Hepatocyte (in vitro differentiated cells): ENCODE results near the gene ZC3H12D. TPM values are rescaled to one million over a fixed set of nuclear protein-coding genes. Genes with fewer than 3 reads are reported as not detected.

Source experiments
- DNase-seq: peaks from one replicate; pipeline ENCODE4 v3.0.0-alpha.2; 2016; ENCODE audit warnings: low spot score
- H2AFZ ChIP-seq: fragments of 200-600 bp; sonication (generic); 2 replicates; pipeline ENCODE4 v1.6.0; 2016; ENCODE audit warnings: antibody characterized with exemption, mild to moderate bottlenecking
- H3K27ac ChIP-seq: fragments of 200-600 bp; sonication (generic); 2 replicates; pipeline ENCODE4 v1.5.1; 2016; ENCODE audit warnings: mild to moderate bottlenecking
- H3K27me3 ChIP-seq: fragments of 200-600 bp; sonication (generic); 2 replicates; pipeline ENCODE4 v1.6.1; 2016
- H3K36me3 ChIP-seq: fragments of 200-600 bp; sonication (generic); replicated peaks from 2 replicates; pipeline ENCODE4 v1.5.1; 2016; ENCODE audit warnings: low read depth; ENCODE audit not compliant: insufficient read depth
- H3K4me1 ChIP-seq: fragments of 200-600 bp; sonication (generic); 2 replicates; pipeline ENCODE4 v1.5.1; 2016; ENCODE audit warnings: mild to moderate bottlenecking, moderate library complexity; ENCODE audit not compliant: insufficient read depth
- H3K4me2 ChIP-seq: fragments of 200-600 bp; sonication (generic); 2 replicates; pipeline ENCODE4 v1.6.0; 2016
- H3K4me3 ChIP-seq: fragments of 200-600 bp; sonication (generic); 2 replicates; pipeline ENCODE4 v1.5.1; 2016; ENCODE audit warnings: mild to moderate bottlenecking
- H3K79me2 ChIP-seq: fragments of 200-600 bp; sonication (generic); 2 replicates; pipeline ENCODE4 v1.6.0; 2017; ENCODE audit warnings: mild to moderate bottlenecking
- H3K9me2 ChIP-seq: fragments of 200-600 bp; sonication (generic); replicated peaks from 2 replicates; pipeline ENCODE4 v1.6.0; 2017; ENCODE audit warnings: mild to moderate bottlenecking; ENCODE audit not compliant: insufficient read depth
- H3K9me3 ChIP-seq: fragments of 200-600 bp; sonication (generic); 2 replicates; pipeline ENCODE4 v1.5.1; 2016; ENCODE audit warnings: low read depth, mild to moderate bottlenecking
- H4K20me1 ChIP-seq: fragments of 200-600 bp; sonication (generic); 2 replicates; pipeline ENCODE4 v1.6.0; 2016; ENCODE audit warnings: mild to moderate bottlenecking; ENCODE audit not compliant: insufficient read depth, poor library complexity, severe bottlenecking
- EZH2 ChIP-seq: fragments of 200-600 bp; sonication (generic); IDR thresholded peaks from 2 replicates; pipeline ENCODE4 v1.6.1; 2016; ENCODE audit warnings: antibody characterized with exemption, mild to moderate bottlenecking, borderline replicate concordance
- EZH2phosphoT487 ChIP-seq: fragments of 200-600 bp; sonication (generic); IDR thresholded peaks from one replicate; pipeline ENCODE4 v1.6.1; 2018; ENCODE audit warnings: antibody characterized with exemption, mild to moderate bottlenecking, low read depth, moderate library complexity; ENCODE audit not compliant: unreplicated experiment, severe bottlenecking
- WGBS: methylation state at CpG from one replicate; pipeline ENCODE4 v1.1.6; 2016; ENCODE audit warnings: low lambda C conversion rate; ENCODE audit errors: missing lambda C conversion rate; 5-methylcytosine and 5-hydroxymethylcytosine counted together
- polyA plus RNA-seq: library from polyadenylated mRNA; unstranded; fragments of >200 nt; fragmentation: Nextera tagmentation; extraction: Ambion mirVana; gene quantifications from 2 replicates; pipeline ENCODE4 v1.2.1, GENCODE V29; 2016
- total RNA-seq: library from RNA; depleted of rRNA; stranded (reverse); fragments of >200 nt; gene quantifications from 2 replicates; pipeline ENCODE4 v1.2.3, GENCODE V29; 2014
- TF ChIP-seq, protein P1 (sequence below): fragments of 200-600 bp; sonication (generic); IDR thresholded peaks from 2 replicates; pipeline ENCODE4 v1.5.1; 2016; ENCODE audit warnings: antibody characterized with exemption, mild to moderate bottlenecking; ENCODE audit not compliant: poor library complexity

ZC3H12D gene
- total and polyA plus RNA-seq, 2 experiments from 2014 or later: 0.06 to 0.50 TPM

DNA sequence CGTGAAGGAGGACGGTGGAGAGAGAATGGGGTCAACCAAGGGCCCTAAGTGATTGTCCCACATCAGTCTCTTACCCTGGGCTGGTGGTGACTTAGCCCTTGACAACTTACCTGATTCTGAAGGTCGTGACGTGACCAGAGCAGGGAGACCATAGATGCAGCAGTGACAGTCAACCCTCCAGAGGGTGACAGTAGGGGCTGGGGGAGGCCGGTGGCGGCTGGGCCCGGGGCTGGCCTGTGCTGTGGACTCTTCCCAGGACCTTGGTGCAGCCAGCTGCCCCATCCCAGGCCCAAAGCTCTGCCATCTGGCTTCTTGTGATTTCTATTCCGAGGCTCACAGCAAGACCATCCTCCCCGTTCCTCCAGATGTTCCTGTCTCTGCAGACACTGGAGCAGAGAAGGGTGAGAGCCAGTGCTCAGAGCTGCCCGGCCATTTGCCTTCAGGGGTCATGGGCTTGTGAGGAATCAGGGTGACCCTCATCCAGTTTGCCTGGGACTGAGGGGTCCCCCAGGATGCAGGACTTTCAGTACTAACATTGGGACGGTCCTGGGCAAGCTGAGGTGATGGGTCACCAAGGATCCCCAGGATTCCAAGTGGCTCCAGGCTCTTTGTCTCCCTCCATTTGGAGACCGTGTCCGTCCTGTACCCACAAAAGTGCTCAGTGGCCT, 48.8 kb downstream of the ZC3H12D start:
- H3K36me3 ChIP-seq: no peaks in the 10 kb centered on the region
- H3K9me3 ChIP-seq: no peaks in the 10 kb centered on the region
- no peak overlapping the region for H3K27ac ChIP-seq
- H3K79me2 ChIP-seq: no peaks in the 10 kb centered on the region
- H3K4me3 ChIP-seq: no peak overlapping the region
- H3K27me3 ChIP-seq: no peaks in the 10 kb centered on the region
- no peak overlapping the region for H3K4me2 ChIP-seq
- H3K9me2 ChIP-seq: no peaks in the 10 kb centered on the region
- no peaks in the 10 kb centered on the region for H4K20me1 ChIP-seq
- H2AFZ ChIP-seq: no peak overlapping the region
- DNase-seq: no peak
- peaks cover 7% of the 10 kb centered on the region for H3K4me1 ChIP-seq
- 97% methylated on average over 12 of the region's 13 CpGs for WGBS
- no peak for TF ChIP-seq EZH2
- no peak for TF ChIP-seq EZH2phosphoT487
- TF ChIP-seq, protein P1, sequence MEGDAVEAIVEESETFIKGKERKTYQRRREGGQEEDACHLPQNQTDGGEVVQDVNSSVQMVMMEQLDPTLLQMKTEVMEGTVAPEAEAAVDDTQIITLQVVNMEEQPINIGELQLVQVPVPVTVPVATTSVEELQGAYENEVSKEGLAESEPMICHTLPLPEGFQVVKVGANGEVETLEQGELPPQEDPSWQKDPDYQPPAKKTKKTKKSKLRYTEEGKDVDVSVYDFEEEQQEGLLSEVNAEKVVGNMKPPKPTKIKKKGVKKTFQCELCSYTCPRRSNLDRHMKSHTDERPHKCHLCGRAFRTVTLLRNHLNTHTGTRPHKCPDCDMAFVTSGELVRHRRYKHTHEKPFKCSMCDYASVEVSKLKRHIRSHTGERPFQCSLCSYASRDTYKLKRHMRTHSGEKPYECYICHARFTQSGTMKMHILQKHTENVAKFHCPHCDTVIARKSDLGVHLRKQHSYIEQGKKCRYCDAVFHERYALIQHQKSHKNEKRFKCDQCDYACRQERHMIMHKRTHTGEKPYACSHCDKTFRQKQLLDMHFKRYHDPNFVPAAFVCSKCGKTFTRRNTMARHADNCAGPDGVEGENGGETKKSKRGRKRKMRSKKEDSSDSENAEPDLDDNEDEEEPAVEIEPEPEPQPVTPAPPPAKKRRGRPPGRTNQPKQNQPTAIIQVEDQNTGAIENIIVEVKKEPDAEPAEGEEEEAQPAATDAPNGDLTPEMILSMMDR: no peak

DNA sequence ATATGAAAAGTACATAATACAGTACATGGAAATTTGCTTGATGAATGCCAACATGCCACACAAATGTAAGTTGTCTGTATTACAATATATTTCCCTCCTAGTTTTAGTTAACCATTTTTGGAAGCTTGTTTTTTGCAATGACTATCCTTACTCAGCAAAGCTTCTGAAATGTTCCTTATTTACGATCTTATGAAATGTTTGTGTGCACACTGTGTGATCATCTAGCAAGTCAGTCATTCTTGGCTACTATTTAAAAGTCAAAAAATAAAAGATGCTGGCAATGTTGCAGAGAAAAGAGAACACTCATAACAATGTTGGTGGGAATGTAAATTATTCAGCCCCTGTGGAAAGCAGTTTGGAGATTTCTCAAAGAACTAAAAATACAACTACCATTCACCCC, 50.9 kb downstream of the ZC3H12D start:
- DNase-seq: no peak
- Histone ChIP-seq H3K27me3 (no peaks in the 10 kb centered on the region), H3K4me2 (no peak overlapping the region), H2AFZ (no peak overlapping the region), H3K4me3 (no peak overlapping the region), H3K36me3 (no peaks in the 10 kb centered on the region), H3K4me1 (no peaks in the 10 kb centered on the region), H3K9me2 (no peaks in the 10 kb centered on the region), H4K20me1 (no peaks in the 10 kb centered on the region), H3K79me2 (no peaks in the 10 kb centered on the region), H3K27ac (no peak overlapping the region), H3K9me3 (no peaks in the 10 kb centered on the region)
- TF ChIP-seq, protein P1: no peak
- TF ChIP-seq EZH2 (no peak), EZH2phosphoT487 (no peak)
- WGBS: 94% methylated on average over 1 of the region's 1 CpG

DNA sequence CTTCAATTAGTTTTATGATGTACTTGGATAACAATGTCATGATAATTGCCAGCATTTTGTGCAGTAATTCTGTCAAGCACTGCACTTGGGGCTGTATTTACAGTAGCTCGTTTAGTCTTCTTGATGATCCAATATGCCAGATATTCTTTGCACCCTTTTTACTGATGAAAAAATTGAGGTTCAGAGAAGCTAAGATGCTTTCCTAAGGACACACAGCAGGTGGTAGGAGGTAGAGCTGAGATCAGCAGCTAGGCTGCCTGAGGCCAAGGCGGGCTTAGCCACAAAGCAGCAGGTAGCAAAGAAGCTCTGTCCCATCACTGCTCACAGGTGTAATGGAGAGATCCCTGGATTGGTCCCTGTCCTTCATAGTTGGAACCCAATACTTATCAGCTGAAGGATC, 51.4 kb downstream of the ZC3H12D start:
- no peak for DNase-seq
- no peak overlapping the region for H3K4me3 ChIP-seq
- H3K27me3 ChIP-seq: no peaks in the 10 kb centered on the region
- H3K9me3 ChIP-seq: no peaks in the 10 kb centered on the region
- no peak overlapping the region for H2AFZ ChIP-seq
- no peak overlapping the region for H3K27ac ChIP-seq
- H3K9me2 ChIP-seq: no peaks in the 10 kb centered on the region
- H4K20me1 ChIP-seq: no peaks in the 10 kb centered on the region
- H3K79me2 ChIP-seq: no peaks in the 10 kb centered on the region
- TF ChIP-seq, protein P1: no peak
- TF ChIP-seq EZH2phosphoT487: no peak
- TF ChIP-seq EZH2: no peak
- no peaks in the 10 kb centered on the region for H3K4me1 ChIP-seq
- H3K4me2 ChIP-seq: no peak overlapping the region
- H3K36me3 ChIP-seq: no peaks in the 10 kb centered on the region
- 86% methylated on average over 2 of the region's 2 CpGs for WGBS
